Fibroblast of lung (primary cell): ENCODE results near the gene KRT27.

Source experiments
- CTCF ChIP-seq, 2 donors: IDR thresholded peaks in 1 of 2; conservative IDR thresholded peaks in 1 of 2; 1 replicate in 1 of 2; 2 replicates in 1 of 2; pipeline ENCODE4 v1.5.1; 2011 to 2012; ENCODE audit warnings: low read length in 2 of 2, control low read depth in 1 of 2, inconsistent platforms in 1 of 2, low read depth in 1 of 2, mild to moderate bottlenecking in 1 of 2
- EZH2 ChIP-seq: IDR thresholded peaks from 2 replicates; pipeline ENCODE4 v1.5.1; 2012; ENCODE audit warnings: low read length, control low read depth, mild to moderate bottlenecking; ENCODE audit errors: missing control alignments

- TF ChIP-seq CTCF (conservative IDR thresholded peaks at IDR 0.05 in 1 of 2, IDR thresholded peaks at IDR 0.05 in 1 of 2; ENCODE audit: low read depth in 1 of 2, low read length in 2 of 2) = no peak
- TF ChIP-seq EZH2 = no peak
Measured at GRCh38 chr17:40791111-40791510, 8.8 kb upstream of the KRT27 start.
